ENCODE results near the gene SPCS2. TPM values are rescaled to one million over a fixed set of nuclear protein-coding genes. Genes with fewer than 3 reads are reported as not detected.

The SPCS2 gene
- total and polyA plus RNA-seq, 10 donors = 33.4 to 136 (median 115) TPM

DNA sequence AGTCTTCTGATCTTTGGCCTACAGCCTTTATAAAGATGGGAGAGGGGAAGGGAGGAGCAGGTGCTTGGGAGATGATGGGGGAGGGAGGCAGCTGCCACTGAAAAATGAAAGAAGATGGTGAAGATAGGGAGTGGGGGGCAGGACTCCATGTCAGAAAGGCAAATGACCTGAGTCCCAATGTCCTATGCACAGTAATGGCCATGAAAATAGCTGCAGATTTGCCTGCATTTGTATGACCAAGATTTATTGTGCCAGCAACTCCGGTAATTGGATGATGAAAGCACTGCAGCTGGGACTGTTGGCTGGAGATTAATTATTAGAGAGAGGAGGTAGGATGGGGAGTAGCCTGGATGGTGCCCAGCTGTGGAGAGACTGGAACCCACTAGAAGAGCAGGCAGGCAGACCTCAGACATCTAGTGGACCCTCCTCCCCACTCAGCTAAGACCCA, 75.7 kb downstream of the SPCS2 start:
- WGBS, 5 donors = 62 to 87% (median 85%) methylated on average over 1 of the region's 1 CpG
- DNase-seq = no peak
- Histone ChIP-seq H3K9me3 (peaks cover 0 to 3% (median 0%) of the 10 kb centered on the region in 8 donors), H3K27me3 (replicated peaks in 1 of 7) (no peaks in the 10 kb centered on the region), H3K4me1 (peaks cover 0 to 9% (median 1%) of the 10 kb centered on the region in 6 donors), H3K27ac (no peak overlapping the region), H3K36me3 (no peaks in the 10 kb centered on the region), H3K4me3 (no peak overlapping the region)
- intact Hi-C loops (cut with DNase I; ENCODE audit: low total_unique reads) = loop anchor here (5.0 to 10.0 kb wide), 2 partner anchors 110 to 228 kb away; no protein-coding TSS in a partner anchor
- TF ChIP-seq, protein P1, sequence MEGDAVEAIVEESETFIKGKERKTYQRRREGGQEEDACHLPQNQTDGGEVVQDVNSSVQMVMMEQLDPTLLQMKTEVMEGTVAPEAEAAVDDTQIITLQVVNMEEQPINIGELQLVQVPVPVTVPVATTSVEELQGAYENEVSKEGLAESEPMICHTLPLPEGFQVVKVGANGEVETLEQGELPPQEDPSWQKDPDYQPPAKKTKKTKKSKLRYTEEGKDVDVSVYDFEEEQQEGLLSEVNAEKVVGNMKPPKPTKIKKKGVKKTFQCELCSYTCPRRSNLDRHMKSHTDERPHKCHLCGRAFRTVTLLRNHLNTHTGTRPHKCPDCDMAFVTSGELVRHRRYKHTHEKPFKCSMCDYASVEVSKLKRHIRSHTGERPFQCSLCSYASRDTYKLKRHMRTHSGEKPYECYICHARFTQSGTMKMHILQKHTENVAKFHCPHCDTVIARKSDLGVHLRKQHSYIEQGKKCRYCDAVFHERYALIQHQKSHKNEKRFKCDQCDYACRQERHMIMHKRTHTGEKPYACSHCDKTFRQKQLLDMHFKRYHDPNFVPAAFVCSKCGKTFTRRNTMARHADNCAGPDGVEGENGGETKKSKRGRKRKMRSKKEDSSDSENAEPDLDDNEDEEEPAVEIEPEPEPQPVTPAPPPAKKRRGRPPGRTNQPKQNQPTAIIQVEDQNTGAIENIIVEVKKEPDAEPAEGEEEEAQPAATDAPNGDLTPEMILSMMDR (IDR thresholded peaks at IDR 0.05 in 8 of 11, conservative IDR thresholded peaks at IDR 0.05 in 3 of 11) = no peak
- TF ChIP-seq POLR2A (IDR thresholded peaks at IDR 0.05) (no peak), POLR2AphosphoS5 (IDR thresholded peaks at IDR 0.05) (no peak)

DNA sequence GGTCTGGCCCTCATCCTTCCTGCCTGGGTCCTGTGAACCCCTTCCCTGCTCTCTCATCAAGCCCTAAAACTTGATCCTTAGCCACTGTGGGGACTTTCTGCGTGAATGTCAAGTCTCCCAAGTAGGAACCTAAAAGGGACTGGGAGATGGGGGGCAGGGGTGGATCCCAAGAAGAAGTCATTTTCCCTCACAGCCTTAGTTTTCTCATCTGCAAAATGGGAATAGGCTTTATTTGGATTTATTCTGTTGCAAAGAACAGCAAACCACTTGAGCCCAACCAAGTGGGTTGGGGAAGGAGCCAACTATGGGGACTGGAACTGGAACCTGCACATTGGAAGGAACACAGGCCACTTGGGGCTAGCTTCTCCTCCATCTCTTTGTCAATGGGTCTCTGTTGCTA, 76.5 kb downstream of the SPCS2 start:
- no peak for DNase-seq
- no peak for TF ChIP-seq POLR2A (IDR thresholded peaks at IDR 0.05)
- no peak for TF ChIP-seq POLR2AphosphoS5 (IDR thresholded peaks at IDR 0.05)
- TF ChIP-seq, protein P1 (IDR thresholded peaks at IDR 0.05 in 8 of 11, conservative IDR thresholded peaks at IDR 0.05 in 3 of 11) = no peak
- Histone ChIP-seq H3K27me3 (replicated peaks in 1 of 7) (no peaks in the 10 kb centered on the region), H3K36me3 (no peaks in the 10 kb centered on the region), H3K27ac (no peak overlapping the region), H3K9me3 (no peaks in the 10 kb centered on the region), H3K4me1 (peaks cover 0 to 9% (median 1%) of the 10 kb centered on the region in 6 donors), H3K4me3 (no peak overlapping the region)
- WGBS, 5 donors = 92 to 100% (median 100%) methylated on average over 1 of the region's 1 CpG
- intact Hi-C loops (cut with DNase I; ENCODE audit: low total_unique reads) = loop anchor here (10.0 kb wide), 1 partner anchor 109 kb away; no protein-coding TSS in a partner anchor

DNA sequence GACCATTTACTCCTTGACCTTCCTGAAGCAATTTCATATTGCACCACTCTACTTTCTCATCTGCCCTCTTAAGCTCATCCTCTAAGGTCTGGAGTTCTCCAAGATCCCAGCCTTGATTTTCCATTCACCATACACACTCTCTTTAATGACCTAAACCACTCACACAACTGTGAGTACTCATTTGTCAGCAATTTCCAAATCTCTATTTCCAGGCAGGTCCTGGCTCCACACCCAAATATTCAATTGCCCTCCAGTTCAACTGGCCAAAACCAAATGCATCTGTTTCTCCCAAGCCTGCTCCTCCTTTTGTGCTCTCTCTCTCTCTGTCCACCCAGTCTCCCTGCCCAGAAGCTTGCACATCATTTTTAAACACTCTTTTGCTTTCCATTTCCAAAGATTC, 79.3 kb downstream of the SPCS2 start:
- no peak overlapping the region for H3K4me3 ChIP-seq
- no peaks in the 10 kb centered on the region for H3K27me3 ChIP-seq (replicated peaks in 1 of 7)
- no peaks in the 10 kb centered on the region for H3K36me3 ChIP-seq
- TF ChIP-seq POLR2A (IDR thresholded peaks at IDR 0.05) (no peak), POLR2AphosphoS5 (IDR thresholded peaks at IDR 0.05) (no peak)
- TF ChIP-seq, protein P1 (IDR thresholded peaks at IDR 0.05 in 8 of 11, conservative IDR thresholded peaks at IDR 0.05 in 3 of 11) = no peak
- no peaks in the 10 kb centered on the region for H3K9me3 ChIP-seq
- peaks cover 0 to 10% (median 0%) of the 10 kb centered on the region in 6 donors for H3K4me1 ChIP-seq
- intact Hi-C loops (cut with DNase I; ENCODE audit: low total_unique reads) = loop anchor here (10.0 kb wide), 1 partner anchor 106 kb away; no protein-coding TSS in a partner anchor
- DNase-seq = no peak
- no peak overlapping the region for H3K27ac ChIP-seq

Small RNA genes lying within 50 kb of the gene (small RNA-seq; reads per million reads assigned to genes)
- gene RNU6-216P = 0 reads per million in 4 donors

Other genes with a start within 250 kb of the SPCS2 start
- gene CHRDL2, start 217.8 kb upstream of the SPCS2 start, total RNA-seq = 1 to 10 TPM in 3 of 7 donors, not detected in 4; 1.5 to 2.2 (median 1.7) TPM
- under 1 TPM in 2 of 3 donors, not detected in 1; 0.24 to 0.91 TPM for gene CHRDL2, start 217.8 kb upstream of the SPCS2 start, polyA plus RNA-seq
- 10 to 100 TPM; 23.1 to 34.1 (median 26.3) TPM for gene RNF169, start 200.4 kb upstream of the SPCS2 start, total RNA-seq
- gene RNF169, start 200.4 kb upstream of the SPCS2 start, polyA plus RNA-seq = 1 to 10 TPM; 2.5 to 4.7 (median 3.6) TPM
- 10 to 100 TPM; 11.5 to 60.1 (median 25.1) TPM for gene XRRA1, start 175 bp upstream of the SPCS2 start, total RNA-seq
- 1 to 10 TPM; 1.4 to 2.7 (median 1.9) TPM for gene XRRA1, start 175 bp upstream of the SPCS2 start, polyA plus RNA-seq
- gene NEU3, start 39.7 kb downstream of the SPCS2 start, total RNA-seq = 10 to 100 TPM in 6 of 7 donors, 1 to 10 TPM in 1; 7.8 to 14.9 (median 13.8) TPM
- gene NEU3, start 39.7 kb downstream of the SPCS2 start, polyA plus RNA-seq = 1 to 10 TPM; 2.8 to 6.1 (median 3.2) TPM
- not detected for gene OR2AT4, start 147.6 kb downstream of the SPCS2 start, total RNA-seq
- gene OR2AT4, start 147.6 kb downstream of the SPCS2 start, polyA plus RNA-seq = not detected
- gene SLCO2B1, start 201.8 kb downstream of the SPCS2 start, total RNA-seq = 100 to 1,000 TPM in 5 of 7 donors, 10 to 100 TPM in 2; 75.1 to 307 (median 181) TPM
- 10 to 100 TPM; 10.2 to 18.4 (median 14.4) TPM for gene SLCO2B1, start 201.8 kb downstream of the SPCS2 start, polyA plus RNA-seq